ENCODE measurements around the gene BEGAIN. TPM values are rescaled to one million over a fixed set of nuclear protein-coding genes. Genes with fewer than 3 reads are reported as not detected.
A peak's percentile ranks its signal among the peaks of the same experiment; 100 is the strongest.

BEGAIN gene
- total and polyA plus RNA-seq, 10 donors, result 1.8 to 10.0 (median 5.6) TPM

- no peak for DNase-seq
Measured at GRCh38 chr14:100549834-100550625, 37.2 kb downstream of the BEGAIN start.

DNA sequence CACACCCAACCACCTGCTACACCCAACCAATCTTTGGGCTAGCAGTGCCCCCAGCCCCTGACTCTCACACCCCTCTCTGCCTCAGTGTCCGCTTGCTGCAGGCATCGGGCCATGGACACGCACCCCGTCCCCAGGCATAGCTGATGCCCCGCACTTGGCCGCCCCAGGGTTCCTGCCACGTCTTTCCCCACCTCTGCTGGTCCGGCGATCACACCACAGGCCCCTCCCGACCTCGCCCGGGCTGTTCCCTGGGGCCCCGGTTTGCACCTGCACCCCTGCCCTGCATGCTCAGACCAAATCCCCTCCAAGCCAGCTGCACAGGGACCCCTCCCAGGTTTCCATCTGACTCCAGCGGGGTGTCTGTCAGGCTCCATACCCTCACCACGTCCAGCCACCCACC lies 38.3 kb downstream of the BEGAIN start:
- peak overlapping the region in 1 of 8 donors; percentile 90 for H3K27ac ChIP-seq
- intact Hi-C loops (cut with DNase I; ENCODE audit: low total_unique reads), result no loop called here
- H3K4me1 ChIP-seq, result peaks cover 15 to 46% (median 28%) of the 10 kb centered on the region in 6 donors
- H3K9me3 ChIP-seq, result no peaks in the 10 kb centered on the region
- peaks cover 0 to 16% (median 0%) of the 10 kb centered on the region in 7 donors for H3K27me3 ChIP-seq (replicated peaks in 1 of 7)
- TF ChIP-seq POLR2AphosphoS5 (IDR thresholded peaks at IDR 0.05) (no peak), POLR2A (IDR thresholded peaks at IDR 0.05) (no peak), CTCF (IDR thresholded peaks at IDR 0.05 in 8 of 11, conservative IDR thresholded peaks at IDR 0.05 in 3 of 11) (no peak)
- 68 to 87% (median 79%) methylated on average over 15 of the region's 15 CpGs for WGBS, 5 donors
- DNase-seq, result no peak
- no peak overlapping the region for H3K4me3 ChIP-seq
- peaks cover 0 to under 1% (median 0%) of the 10 kb centered on the region in 6 donors for H3K36me3 ChIP-seq

More at GRCh38 chr14:100549834-100550625, 37.2 kb downstream of the BEGAIN start:
- no peak for TF ChIP-seq POLR2AphosphoS5 (IDR thresholded peaks at IDR 0.05)
- TF ChIP-seq CTCF (IDR thresholded peaks at IDR 0.05 in 8 of 11, conservative IDR thresholded peaks at IDR 0.05 in 3 of 11), result no peak
- no peak for TF ChIP-seq POLR2A (IDR thresholded peaks at IDR 0.05)
- Histone ChIP-seq H3K4me3 (no peak overlapping the region), H3K36me3 (no peaks in the 10 kb centered on the region), H3K27ac (no peak overlapping the region), H3K4me1 (peaks cover 15 to 49% (median 32%) of the 10 kb centered on the region in 6 donors), H3K9me3 (no peaks in the 10 kb centered on the region), H3K27me3 (replicated peaks in 1 of 7) (peaks cover 0 to 16% (median 0%) of the 10 kb centered on the region in 7 donors)
- intact Hi-C loops (cut with DNase I; ENCODE audit: low total_unique reads), result no loop called here
- 86 to 94% (median 88%) methylated on average over 11 to 29 of the region's 29 CpGs for WGBS, 5 donors

GRCh38 chr14:100548295-100548655 lies 38.9 kb downstream of the BEGAIN start:
- intact Hi-C loops (cut with DNase I; ENCODE audit: low total_unique reads), result no loop called here
- Histone ChIP-seq H3K4me3 (peak overlapping the region in 1 of 8 donors; percentile 81), H3K9me3 (no peaks in the 10 kb centered on the region), H3K27me3 (replicated peaks in 1 of 7) (peaks cover 0 to 16% (median 0%) of the 10 kb centered on the region in 7 donors), H3K27ac (peak overlapping the region in 6 of 8 donors; percentile 9 to 90 (median 67)), H3K36me3 (peaks cover 0 to 7% (median 0%) of the 10 kb centered on the region in 6 donors), H3K4me1 (peaks cover 15 to 46% (median 26%) of the 10 kb centered on the region in 6 donors)
- 57 to 64% (median 60%) methylated on average over 5 of the region's 5 CpGs for WGBS, 5 donors
- no peak for TF ChIP-seq POLR2AphosphoS5 (IDR thresholded peaks at IDR 0.05)
- TF ChIP-seq CTCF (IDR thresholded peaks at IDR 0.05 in 8 of 11, conservative IDR thresholded peaks at IDR 0.05 in 3 of 11), result no peak
- TF ChIP-seq POLR2A (IDR thresholded peaks at IDR 0.05), result no peak
- no peak for DNase-seq

DNA sequence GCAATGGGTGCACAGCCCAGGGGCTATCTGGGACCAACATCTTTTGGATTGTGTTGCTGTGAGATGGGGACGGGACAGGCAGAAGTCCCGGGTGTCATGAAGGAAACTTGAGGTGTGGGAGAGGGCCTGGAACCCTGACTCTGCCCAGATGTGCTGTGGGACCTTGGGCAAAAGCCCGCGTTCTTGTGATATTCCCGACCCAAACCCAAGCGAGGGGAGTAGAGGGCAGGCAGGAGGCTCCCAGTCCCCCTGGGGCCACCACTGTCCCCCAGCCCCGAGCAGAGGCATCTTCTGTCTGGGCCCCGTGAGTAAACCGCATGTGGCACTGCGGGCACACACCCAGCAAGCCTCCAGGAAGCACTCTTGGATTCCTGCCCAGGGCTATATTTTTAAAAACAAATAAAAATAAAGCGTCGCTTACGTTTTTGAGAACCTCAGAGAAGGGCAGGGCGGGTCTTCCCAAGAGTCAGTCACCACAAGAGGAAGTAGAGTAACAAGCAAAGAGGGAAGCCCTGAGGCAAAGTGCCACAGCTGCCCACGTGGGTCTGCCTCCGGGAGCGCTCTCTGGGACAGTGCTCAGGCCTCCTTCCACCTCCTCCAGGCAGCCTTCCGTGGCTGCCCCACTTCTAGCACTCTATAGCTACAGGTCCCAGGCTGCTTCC lies 39.5 kb downstream of the BEGAIN start:
- intact Hi-C loops (cut with DNase I; ENCODE audit: low total_unique reads), result no loop called here
- peak overlapping the region in 6 of 8 donors; percentile 52 to 90 (median 67) for H3K27ac ChIP-seq
- WGBS, 5 donors, result 10 to 14% (median 11%) methylated on average over 14 to 18 of the region's 18 CpGs
- H3K36me3 ChIP-seq, result peaks cover 0 to 7% (median 0%) of the 10 kb centered on the region in 6 donors
- peaks cover 0 to 16% (median 0%) of the 10 kb centered on the region in 7 donors for H3K27me3 ChIP-seq (replicated peaks in 1 of 7)
- peak overlapping the region in 2 of 8 donors; percentile 49 to 81 for H3K4me3 ChIP-seq
- peak; percentile 83 for DNase-seq
- TF ChIP-seq CTCF (IDR thresholded peaks at IDR 0.05 in 8 of 11, conservative IDR thresholded peaks at IDR 0.05 in 3 of 11) (no peak), POLR2AphosphoS5 (IDR thresholded peaks at IDR 0.05) (peak; percentile 20 to 61 (median 42))
- no peaks in the 10 kb centered on the region for H3K9me3 ChIP-seq
- H3K4me1 ChIP-seq, result peaks cover 15 to 46% (median 26%) of the 10 kb centered on the region in 6 donors

Data from spleen (tissue), 11 donors.